Measurements from ENCODE around the gene RCL1. TPM values are rescaled to one million over a fixed set of nuclear protein-coding genes. Genes with fewer than 3 reads are reported as not detected.
"Not testable (repeated sequence)": the region's sequence is repeated elsewhere in the genome, so short reads cannot be mapped to it uniquely, and the experiment has no call there.

The RCL1 gene
- total RNA-seq, 1 donor from 2014 or later = 26.0 TPM

- peaks cover 8% of the 10 kb centered on the region for H3K27me3 Mint-ChIP-seq
Measured at GRCh38 chr9:4781408-4781807, 11.3 kb upstream of the RCL1 start.

GRCh38 chr9:4783191-4783590, 9.6 kb upstream of the RCL1 start:
- intact Hi-C loops (cut with micrococcal nuclease); H3K36me3 Mint-ChIP-seq (ENCODE audit: low read depth); H3K4me1 Mint-ChIP-seq; POLR2A ChIA-PET; H3K4me3 Mint-ChIP-seq; H3K9me3 Mint-ChIP-seq; H3K27ac Mint-ChIP-seq; ATAC-seq (ENCODE audit: low read depth); DNase-seq: not testable (repeated sequence)
- CTCF ChIA-PET = interaction anchor here (0.5 kb wide), 1 partner anchor 751 kb away, joined by 3 read pairs; no protein-coding TSS in a partner anchor
- peaks cover 14% of the 10 kb centered on the region for H3K27me3 Mint-ChIP-seq

More at GRCh38 chr9:4781408-4781807, 11.3 kb upstream of the RCL1 start:
- ChIA-PET CTCF (interaction anchor here (0.7 kb wide), 1 partner anchor 20 kb away, joined by 4 read pairs; no protein-coding TSS in a partner anchor), POLR2A (interaction anchor here (0.6 kb wide), 1 partner anchor 22 kb away, joined by 11 read pairs; no protein-coding TSS in a partner anchor)
- DNase-seq (no peak), ATAC-seq (ENCODE audit: low read depth) (no peak)
- TF ChIP-seq CTCF (IDR thresholded peaks at IDR 0.05) = no peak
- Mint-ChIP-seq H3K4me1 (no peaks in the 10 kb centered on the region), H3K27ac (no peak overlapping the region), H3K4me3 (no peak overlapping the region), H3K36me3 (ENCODE audit: low read depth) (no peaks in the 10 kb centered on the region), H3K9me3 (no peaks in the 10 kb centered on the region)
- intact Hi-C loops (cut with micrococcal nuclease) = no loop called here

GRCh38 chr9:4784403-4784802, 8.3 kb upstream of the RCL1 start:
- Mint-ChIP-seq H3K4me3 (no peak overlapping the region), H3K27me3 (peaks cover 14% of the 10 kb centered on the region), H3K27ac (no peak overlapping the region), H3K9me3 (no peaks in the 10 kb centered on the region), H3K4me1 (no peaks in the 10 kb centered on the region), H3K36me3 (ENCODE audit: low read depth) (no peaks in the 10 kb centered on the region)
- ATAC-seq (ENCODE audit: low read depth) (no peak), DNase-seq (no peak)
- ChIA-PET CTCF (no interaction called here), POLR2A (interaction anchor here (1.3 kb wide), 1 partner anchor 8 kb away, joined by 3 read pairs; no protein-coding TSS in a partner anchor)
- no peak for TF ChIP-seq CTCF (IDR thresholded peaks at IDR 0.05)
- intact Hi-C loops (cut with micrococcal nuclease) = no loop called here

- H3K27ac Mint-ChIP-seq = no peak overlapping the region
- H3K27me3 Mint-ChIP-seq = peaks cover 10% of the 10 kb centered on the region
- TF ChIP-seq CTCF (IDR thresholded peaks at IDR 0.05) = no peak
- H3K4me1 Mint-ChIP-seq = peaks cover 3% of the 10 kb centered on the region
- POLR2A ChIA-PET = no interaction called here
- no peaks in the 10 kb centered on the region for H3K36me3 Mint-ChIP-seq (ENCODE audit: low read depth)
- CTCF ChIA-PET = no interaction called here
- DNase-seq (no peak), ATAC-seq (ENCODE audit: low read depth) (no peak)
- H3K4me3 Mint-ChIP-seq = no peak overlapping the region
- intact Hi-C loops (cut with micrococcal nuclease) = no loop called here
- H3K9me3 Mint-ChIP-seq = no peaks in the 10 kb centered on the region
Measured at GRCh38 chr9:4786599-4786998, 6.1 kb upstream of the RCL1 start.

GRCh38 chr9:4787876-4788275, 4.9 kb upstream of the RCL1 start:
- POLR2A ChIA-PET = interaction anchor here (0.6 kb wide), 1 partner anchor 1262 kb away, joined by 3 read pairs; no protein-coding TSS in a partner anchor
- Mint-ChIP-seq H3K4me3 (no peak overlapping the region), H3K9me3 (no peaks in the 10 kb centered on the region), H3K36me3 (ENCODE audit: low read depth) (peaks cover 1% of the 10 kb centered on the region), H3K27ac (no peak overlapping the region), H3K27me3 (peaks cover 10% of the 10 kb centered on the region), H3K4me1 (peaks cover 12% of the 10 kb centered on the region)
- ATAC-seq (ENCODE audit: low read depth) (no peak), DNase-seq (no peak)
- no peak for TF ChIP-seq CTCF (IDR thresholded peaks at IDR 0.05)
- intact Hi-C loops (cut with micrococcal nuclease) = no loop called here
- CTCF ChIA-PET = no interaction called here

- peaks cover 3% of the 10 kb centered on the region for H3K36me3 Mint-ChIP-seq (ENCODE audit: low read depth)
- no peak for ATAC-seq (ENCODE audit: low read depth)
Measured at GRCh38 chr9:4788703-4789102, 4.0 kb upstream of the RCL1 start.

More at GRCh38 chr9:4788703-4789102, 4.0 kb upstream of the RCL1 start:
- no peak overlapping the region for H3K27ac Mint-ChIP-seq
- DNase-seq = no peak
- H3K4me1 Mint-ChIP-seq = peaks cover 14% of the 10 kb centered on the region
- intact Hi-C loops (cut with micrococcal nuclease) = no loop called here
- no peaks in the 10 kb centered on the region for H3K9me3 Mint-ChIP-seq
- ChIA-PET POLR2A (no interaction called here), CTCF (no interaction called here)
- no peak overlapping the region for H3K4me3 Mint-ChIP-seq
- TF ChIP-seq CTCF (IDR thresholded peaks at IDR 0.05) = no peak
- peaks cover 10% of the 10 kb centered on the region for H3K27me3 Mint-ChIP-seq

All from activated B cell treated with CpG ODN at 0.5 μM for 24 hours (primary cell).